Breast epithelium (tissue), 3 donors: ENCODE measurements around the gene CEP170.

Experiments
- CTCF ChIP-seq, 3 donors: fragments of 450-650 bp; IDR thresholded peaks; one replicate each; pipeline ENCODE4 v1.5.1; 2016 to 2017; ENCODE audit warnings: antibody characterized with exemption in 3 of 3, mild to moderate bottlenecking in 3 of 3, moderate library complexity in 3 of 3
- POLR2A ChIP-seq: fragments of 450-650 bp; IDR thresholded peaks from one replicate; pipeline ENCODE4 v1.6.1; 2016; ENCODE audit warnings: antibody characterized with exemption, mild to moderate bottlenecking, moderate library complexity
- POLR2AphosphoS5 ChIP-seq, 3 donors: sonication (generic); formaldehyde crosslinking; IDR thresholded peaks; one replicate each; pipeline ENCODE4 v1.6.1; 2017; ENCODE audit warnings: antibody characterized with exemption in 3 of 3

GRCh38 chr1:243217349-243217748, 37.7 kb downstream of the CEP170 start:
- TF ChIP-seq CTCF (IDR thresholded peaks at IDR 0.05) (no peak), POLR2A (no peak), POLR2AphosphoS5 (IDR thresholded peaks at IDR 0.05) (no peak)
